ENCODE measurements around the gene COA1. TPM values are rescaled to one million over a fixed set of nuclear protein-coding genes. Genes with fewer than 3 reads are reported as not detected.
A peak's percentile ranks its signal among the peaks of the same experiment; 100 is the strongest.

Gene COA1
- total RNA-seq, 1 experiment from 2014 or later = 151 TPM

GRCh38 chr7:43754596-43754995, 25.3 kb upstream of the COA1 start:
- Histone ChIP-seq H2AFZ (no peak overlapping the region), H3K4me1 (replicated peaks; ENCODE audit: insufficient read depth) (peaks cover 46% of the 10 kb centered on the region), H3K27ac (no peak overlapping the region), H3K4me2 (no peak overlapping the region), H3K27me3 (ENCODE audit: insufficient read depth, low read depth) (no peaks in the 10 kb centered on the region), H3K36me3 (ENCODE audit: low read depth) (no peaks in the 10 kb centered on the region), H3F3A (ENCODE audit: insufficient read depth, low read depth) (peaks cover 26% of the 10 kb centered on the region), H3K9me3 (ENCODE audit: insufficient read depth, low read depth) (no peaks in the 10 kb centered on the region), H3K79me2 (ENCODE audit: low read depth) (peaks cover 8% of the 10 kb centered on the region), H3K9me2 (ENCODE audit: insufficient read depth) (no peaks in the 10 kb centered on the region), H3K4me3 (no peak overlapping the region), H4K20me1 (ENCODE audit: insufficient read depth) (no peaks in the 10 kb centered on the region)
- ChIA-PET CTCF (interaction anchor here (0.7 kb wide), 1 partner anchor 30 kb away, joined by 3 read pairs; no protein-coding TSS in a partner anchor), POLR2A (ENCODE audit: unreplicated experiment) (no interaction called here)
- intact Hi-C loops (cut with micrococcal nuclease; ENCODE audit: unreplicated experiment) = no loop called here
- TF ChIP-seq EZH2 (IDR thresholded peaks at IDR 0.05; ENCODE audit: low read depth) (no peak), CTCF (conservative IDR thresholded peaks at IDR 0.05) (no peak)
- no TSS peak for BruUV-seq (replicated peaks)
- DNase-seq = no peak

GRCh38 chr7:43753843-43754242, 24.5 kb upstream of the COA1 start:
- Histone ChIP-seq H3K4me2 (peak overlapping the region; percentile 19; the same call in 1 of the 2 replicates), H3K4me3 (no peak overlapping the region), H3F3A (ENCODE audit: insufficient read depth, low read depth) (peaks cover 20% of the 10 kb centered on the region), H2AFZ (no peak overlapping the region), H3K36me3 (ENCODE audit: low read depth) (no peaks in the 10 kb centered on the region), H4K20me1 (ENCODE audit: insufficient read depth) (no peaks in the 10 kb centered on the region), H3K4me1 (replicated peaks; ENCODE audit: insufficient read depth) (peaks cover 40% of the 10 kb centered on the region), H3K27me3 (ENCODE audit: insufficient read depth, low read depth) (no peaks in the 10 kb centered on the region), H3K9me2 (ENCODE audit: insufficient read depth) (no peaks in the 10 kb centered on the region), H3K9me3 (ENCODE audit: insufficient read depth, low read depth) (no peaks in the 10 kb centered on the region), H3K79me2 (ENCODE audit: low read depth) (no peaks in the 10 kb centered on the region; the same call in 1 of the 2 replicates), H3K27ac (peak overlapping the region; percentile 9)
- CTCF ChIA-PET = interaction anchor here (0.7 kb wide), 1 partner anchor 30 kb away, joined by 3 read pairs; no protein-coding TSS in a partner anchor
- no TSS peak for BruUV-seq (replicated peaks)
- intact Hi-C loops (cut with micrococcal nuclease; ENCODE audit: unreplicated experiment) = no loop called here
- no peak for DNase-seq
- POLR2A ChIA-PET (ENCODE audit: unreplicated experiment) = no interaction called here
- peak; percentile 27; the same call in 1 of the 2 replicates for TF ChIP-seq CTCF (conservative IDR thresholded peaks at IDR 0.05)
- TF ChIP-seq EZH2 (IDR thresholded peaks at IDR 0.05; ENCODE audit: low read depth) = no peak

- H4K20me1 ChIP-seq (ENCODE audit: insufficient read depth) = no peaks in the 10 kb centered on the region
- H3K4me3 ChIP-seq = no peak overlapping the region
- peaks cover 40% of the 10 kb centered on the region for H3K4me1 ChIP-seq (replicated peaks; ENCODE audit: insufficient read depth)
- H3K4me2 ChIP-seq = peak overlapping the region; percentile 19
- no peaks in the 10 kb centered on the region for H3K9me3 ChIP-seq (ENCODE audit: insufficient read depth, low read depth)
- H3F3A ChIP-seq (ENCODE audit: insufficient read depth, low read depth) = peaks cover 20% of the 10 kb centered on the region
- TF ChIP-seq CTCF (conservative IDR thresholded peaks at IDR 0.05) (no peak), EZH2 (IDR thresholded peaks at IDR 0.05; ENCODE audit: low read depth) (no peak)
- H2AFZ ChIP-seq = no peak overlapping the region
- no peaks in the 10 kb centered on the region for H3K36me3 ChIP-seq (ENCODE audit: low read depth)
- H3K79me2 ChIP-seq (ENCODE audit: low read depth) = no peaks in the 10 kb centered on the region
- peak in 1 of 2 experiments; percentile 50 for DNase-seq
- H3K27ac ChIP-seq = peak overlapping the region; percentile 9
- BruUV-seq (replicated peaks) = no TSS peak
- CTCF ChIA-PET = no interaction called here
- no peaks in the 10 kb centered on the region for H3K27me3 ChIP-seq (ENCODE audit: insufficient read depth, low read depth)
- intact Hi-C loops (cut with micrococcal nuclease; ENCODE audit: unreplicated experiment) = no loop called here
- H3K9me2 ChIP-seq (ENCODE audit: insufficient read depth) = no peaks in the 10 kb centered on the region
- POLR2A ChIA-PET (ENCODE audit: unreplicated experiment) = no interaction called here
These were observed 24.0 kb upstream of the COA1 start for GRCh38 chr7:43753271-43753810.
